T follicular helper cell (primary cell): ENCODE measurements around the gene UMAD1.

Experiments
- DNase-seq: peaks from one replicate; pipeline ENCODE4 v3.0.0-alpha.2; 2020; ENCODE audit warnings: low read depth

Gene UMAD1

DNA sequence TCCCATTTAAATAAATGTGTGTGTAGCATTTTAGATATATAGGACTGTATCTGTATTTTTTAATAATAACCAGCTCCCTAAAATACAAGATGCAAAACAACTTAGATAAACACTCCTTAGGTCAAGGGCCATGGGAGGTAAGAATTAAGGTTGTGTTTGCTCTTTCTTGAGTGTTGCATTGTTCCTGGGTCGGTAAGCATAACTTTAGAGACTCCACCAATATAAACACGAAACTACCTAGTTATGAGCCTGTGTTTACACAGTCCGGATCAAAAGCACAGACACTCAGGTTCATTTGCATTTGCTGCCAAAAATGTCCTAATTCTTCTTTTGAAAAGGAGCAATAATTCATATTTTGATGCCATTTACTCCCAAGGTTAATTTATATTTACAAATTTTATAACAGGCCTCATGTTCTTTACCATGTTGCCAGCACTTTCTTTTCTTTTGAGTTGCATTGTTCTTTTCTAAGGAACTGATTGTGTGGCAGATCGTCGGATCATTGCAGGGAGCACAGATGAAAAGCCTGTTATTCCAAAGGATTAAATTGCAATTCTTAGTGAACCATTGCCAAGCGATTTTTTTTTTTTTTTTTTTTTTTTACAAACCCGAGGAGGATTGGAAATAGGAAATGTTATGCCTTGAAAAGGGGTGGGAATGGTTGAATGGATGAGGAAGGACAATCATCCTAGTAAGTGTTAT, 282.3 kb downstream of the UMAD1 start:
- DNase-seq = no peak

DNA sequence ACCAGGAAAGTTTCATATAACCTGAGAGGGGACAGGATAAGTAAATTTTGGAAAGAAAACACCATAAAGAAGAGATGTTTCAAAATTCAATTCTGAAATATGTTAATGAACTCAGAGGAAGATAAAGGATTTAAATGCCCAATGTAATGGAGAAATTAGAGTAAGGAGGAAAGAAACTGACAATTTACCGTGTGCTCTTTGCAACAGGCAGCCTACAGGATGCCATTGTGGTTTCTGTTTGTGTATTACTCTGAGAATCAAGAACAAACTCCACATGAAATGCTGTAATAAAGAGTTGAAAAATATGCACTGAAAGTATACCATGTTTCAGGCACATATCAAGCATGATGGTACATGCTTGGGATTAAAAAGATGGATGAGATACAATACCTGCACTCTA, 283.3 kb downstream of the UMAD1 start:
- no peak for DNase-seq

DNA sequence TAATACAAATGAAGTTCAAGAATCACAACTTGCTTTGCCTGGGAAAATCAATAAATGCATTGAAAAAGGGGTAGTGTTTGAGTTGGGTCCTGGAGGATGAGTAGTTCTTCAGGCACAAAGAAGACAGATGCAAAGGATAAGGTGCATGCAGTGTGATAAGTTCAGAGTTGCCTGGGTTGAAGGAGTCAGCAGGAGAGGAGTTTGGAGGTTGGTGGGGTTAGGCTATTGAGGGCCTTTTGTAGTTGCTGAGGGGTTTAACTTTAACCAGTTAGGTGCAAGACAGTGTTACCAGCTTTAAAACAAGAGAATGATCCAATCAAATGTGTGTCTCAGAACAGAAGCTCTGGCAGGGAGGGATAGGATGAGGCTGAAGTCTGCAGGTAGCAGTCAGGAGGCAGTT, 283.8 kb downstream of the UMAD1 start:
- no peak for DNase-seq
